ENCODE data around the gene RHOXF2B. TPM values are rescaled to one million over a fixed set of nuclear protein-coding genes. Genes with fewer than 3 reads are reported as not detected.

Gene RHOXF2B
- polyA plus RNA-seq, 1 donor from 2014 or later: not detected

DNA sequence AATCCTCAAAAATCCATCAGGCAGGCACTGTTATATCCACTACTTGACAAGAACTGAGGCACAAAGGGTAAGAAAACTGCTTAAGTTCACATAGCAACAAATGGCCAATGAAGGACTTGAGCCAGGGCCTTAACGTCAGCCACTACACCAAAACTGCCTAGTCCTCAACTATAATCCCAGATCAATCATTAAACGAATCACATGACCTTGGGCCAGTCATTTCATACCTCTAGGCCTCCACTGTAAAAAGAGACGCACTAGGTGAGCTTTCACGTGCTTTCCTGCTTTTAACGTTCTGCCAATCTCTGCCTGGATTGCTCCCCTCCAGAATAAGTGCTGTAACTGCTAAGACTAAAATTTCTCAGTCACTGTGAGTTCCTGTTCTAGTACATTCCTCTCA is 54.7 kb downstream of the RHOXF2B start:
- H3K36me3 ChIP-seq (ENCODE audit: insufficient read depth, low read length): no peaks in the 10 kb centered on the region
- H3F3A ChIP-seq (ENCODE audit: insufficient read depth, low read length, poor library complexity, severe bottlenecking): no peaks in the 10 kb centered on the region
- H3K79me2 ChIP-seq (replicated peaks; ENCODE audit: insufficient read depth, low read length): no peaks in the 10 kb centered on the region
- no peaks in the 10 kb centered on the region for H4K20me1 ChIP-seq (ENCODE audit: insufficient read depth)
- no peaks in the 10 kb centered on the region for H3K9me3 ChIP-seq (ENCODE audit: low read length)
- H2AFZ ChIP-seq (ENCODE audit: low read depth, low read length): no peak overlapping the region
- no peak overlapping the region for H3K4me2 ChIP-seq (ENCODE audit: low read length)
- peaks cover 9% of the 10 kb centered on the region for H3K27me3 ChIP-seq (ENCODE audit: insufficient read depth, low read depth, low read length)
- no peak overlapping the region for H3K9ac ChIP-seq (ENCODE audit: low read length)
- H3K9me2 ChIP-seq (ENCODE audit: insufficient read depth, low read length): no peaks in the 10 kb centered on the region
- H3K27ac ChIP-seq (ENCODE audit: low read length): no peak overlapping the region
- H3K4me3 ChIP-seq (ENCODE audit: low read length): no peak overlapping the region
- TF ChIP-seq, protein P1, sequence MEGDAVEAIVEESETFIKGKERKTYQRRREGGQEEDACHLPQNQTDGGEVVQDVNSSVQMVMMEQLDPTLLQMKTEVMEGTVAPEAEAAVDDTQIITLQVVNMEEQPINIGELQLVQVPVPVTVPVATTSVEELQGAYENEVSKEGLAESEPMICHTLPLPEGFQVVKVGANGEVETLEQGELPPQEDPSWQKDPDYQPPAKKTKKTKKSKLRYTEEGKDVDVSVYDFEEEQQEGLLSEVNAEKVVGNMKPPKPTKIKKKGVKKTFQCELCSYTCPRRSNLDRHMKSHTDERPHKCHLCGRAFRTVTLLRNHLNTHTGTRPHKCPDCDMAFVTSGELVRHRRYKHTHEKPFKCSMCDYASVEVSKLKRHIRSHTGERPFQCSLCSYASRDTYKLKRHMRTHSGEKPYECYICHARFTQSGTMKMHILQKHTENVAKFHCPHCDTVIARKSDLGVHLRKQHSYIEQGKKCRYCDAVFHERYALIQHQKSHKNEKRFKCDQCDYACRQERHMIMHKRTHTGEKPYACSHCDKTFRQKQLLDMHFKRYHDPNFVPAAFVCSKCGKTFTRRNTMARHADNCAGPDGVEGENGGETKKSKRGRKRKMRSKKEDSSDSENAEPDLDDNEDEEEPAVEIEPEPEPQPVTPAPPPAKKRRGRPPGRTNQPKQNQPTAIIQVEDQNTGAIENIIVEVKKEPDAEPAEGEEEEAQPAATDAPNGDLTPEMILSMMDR (IDR thresholded peaks at IDR 0.05; ENCODE audit: poor library complexity, severe bottlenecking): no peak
- no peak for TF ChIP-seq SMC3 (conservative IDR thresholded peaks at IDR 0.05; ENCODE audit: poor library complexity)
- no peak for TF ChIP-seq RAD21 (conservative IDR thresholded peaks at IDR 0.05)
- TF ChIP-seq MXI1 (conservative IDR thresholded peaks at IDR 0.05; ENCODE audit: poor library complexity, severe bottlenecking): no peak
- TF ChIP-seq TAF1 (IDR thresholded peaks at IDR 0.05; ENCODE audit: low read depth): no peak
- no peak for TF ChIP-seq EP300 (conservative IDR thresholded peaks at IDR 0.05; ENCODE audit: poor library complexity, severe bottlenecking)
- TF ChIP-seq EZH2 (IDR thresholded peaks at IDR 0.05; ENCODE audit: borderline replicate concordance, insufficient read depth, low read length, poor library complexity, severe bottlenecking): no peak
- TF ChIP-seq POLR2AphosphoS5 (IDR thresholded peaks at IDR 0.05): no peak
- TF ChIP-seq, protein P2, sequence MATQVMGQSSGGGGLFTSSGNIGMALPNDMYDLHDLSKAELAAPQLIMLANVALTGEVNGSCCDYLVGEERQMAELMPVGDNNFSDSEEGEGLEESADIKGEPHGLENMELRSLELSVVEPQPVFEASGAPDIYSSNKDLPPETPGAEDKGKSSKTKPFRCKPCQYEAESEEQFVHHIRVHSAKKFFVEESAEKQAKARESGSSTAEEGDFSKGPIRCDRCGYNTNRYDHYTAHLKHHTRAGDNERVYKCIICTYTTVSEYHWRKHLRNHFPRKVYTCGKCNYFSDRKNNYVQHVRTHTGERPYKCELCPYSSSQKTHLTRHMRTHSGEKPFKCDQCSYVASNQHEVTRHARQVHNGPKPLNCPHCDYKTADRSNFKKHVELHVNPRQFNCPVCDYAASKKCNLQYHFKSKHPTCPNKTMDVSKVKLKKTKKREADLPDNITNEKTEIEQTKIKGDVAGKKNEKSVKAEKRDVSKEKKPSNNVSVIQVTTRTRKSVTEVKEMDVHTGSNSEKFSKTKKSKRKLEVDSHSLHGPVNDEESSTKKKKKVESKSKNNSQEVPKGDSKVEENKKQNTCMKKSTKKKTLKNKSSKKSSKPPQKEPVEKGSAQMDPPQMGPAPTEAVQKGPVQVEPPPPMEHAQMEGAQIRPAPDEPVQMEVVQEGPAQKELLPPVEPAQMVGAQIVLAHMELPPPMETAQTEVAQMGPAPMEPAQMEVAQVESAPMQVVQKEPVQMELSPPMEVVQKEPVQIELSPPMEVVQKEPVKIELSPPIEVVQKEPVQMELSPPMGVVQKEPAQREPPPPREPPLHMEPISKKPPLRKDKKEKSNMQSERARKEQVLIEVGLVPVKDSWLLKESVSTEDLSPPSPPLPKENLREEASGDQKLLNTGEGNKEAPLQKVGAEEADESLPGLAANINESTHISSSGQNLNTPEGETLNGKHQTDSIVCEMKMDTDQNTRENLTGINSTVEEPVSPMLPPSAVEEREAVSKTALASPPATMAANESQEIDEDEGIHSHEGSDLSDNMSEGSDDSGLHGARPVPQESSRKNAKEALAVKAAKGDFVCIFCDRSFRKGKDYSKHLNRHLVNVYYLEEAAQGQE (IDR thresholded peaks at IDR 0.05; ENCODE audit: borderline replicate concordance): no peak

Other genes with a start within 250 kb of the RHOXF2B start
- 20.2 and 24.8 TPM in 2 replicates for gene UPF3B, start 224.7 kb downstream of the RHOXF2B start, polyA plus RNA-seq
- 19.6 and 27.2 TPM in 2 replicates for gene RNF113A, start 206.0 kb downstream of the RHOXF2B start, polyA plus RNA-seq
- 214 and 270 TPM in 2 replicates for gene NDUFA1, start 205.9 kb downstream of the RHOXF2B start, polyA plus RNA-seq
- 4.2 TPM in 1 of 2 replicates, not detected in the other for gene AKAP14, start 181.8 kb downstream of the RHOXF2B start, polyA plus RNA-seq
- 4.7 and 6.3 TPM in 2 replicates for gene NKAP, start 133.9 kb downstream of the RHOXF2B start, polyA plus RNA-seq
- gene RHOXF1, start 38.2 kb upstream of the RHOXF2B start, polyA plus RNA-seq: 1.6 TPM in 2 replicates
- gene RHOXF2, start 80.9 kb upstream of the RHOXF2B start, polyA plus RNA-seq: not detected in 2 replicates
- 20.2 and 21.4 TPM in 2 replicates for gene ZBTB33, start 173.1 kb upstream of the RHOXF2B start, polyA plus RNA-seq
- gene TMEM255A, start 233.8 kb upstream of the RHOXF2B start, polyA plus RNA-seq: 7.5 and 7.6 TPM in 2 replicates

Measured in neural cell (in vitro differentiated cells).